Loucy (cell line): Measurements from ENCODE around the gene ANAPC10.
A peak's percentile ranks its signal among the peaks of the same experiment; 100 is the strongest.

ENCODE experiments used
- H2AFZ ChIP-seq: fragments of 200-600 bp; sonication (generic); 2 replicates; pipeline ENCODE4 v1.6.0; 2016; ENCODE audit warnings: antibody characterized with exemption, mild to moderate bottlenecking, low read length, moderate library complexity
- H3F3A ChIP-seq: fragments of 200-600 bp; 2 replicates; pipeline ENCODE4 v1.6.0; 2016; ENCODE audit warnings: antibody characterized with exemption, low read depth, mild to moderate bottlenecking
- H3K27me3 ChIP-seq: fragments of 200-600 bp; sonication (generic); 2 replicates; pipeline ENCODE4 v1.6.1; 2014; ENCODE audit warnings: low read length, mild to moderate bottlenecking; ENCODE audit not compliant: insufficient read depth, poor library complexity, severe bottlenecking
- H3K36me3 ChIP-seq: fragments of 200-600 bp; sonication (generic); 2 replicates; pipeline ENCODE4 v1.6.1; 2016; ENCODE audit warnings: low read length; ENCODE audit not compliant: insufficient read depth
- H3K4me1 ChIP-seq: fragments of 200-600 bp; sonication (generic); 2 replicates; pipeline ENCODE4 v1.5.1; 2014; ENCODE audit warnings: low read length, mild to moderate bottlenecking; ENCODE audit not compliant: insufficient read depth, poor library complexity, severe bottlenecking
- H3K4me2 ChIP-seq: fragments of 200-600 bp; sonication (generic); 2 replicates; pipeline ENCODE4 v1.6.0; 2014; ENCODE audit warnings: antibody characterized with exemption, low read length, low read depth, mild to moderate bottlenecking; ENCODE audit not compliant: poor library complexity, severe bottlenecking
- H3K4me3 ChIP-seq: fragments of 200-600 bp; sonication (generic); 2 replicates; pipeline ENCODE4 v1.5.1; 2014; ENCODE audit warnings: low read length, mild to moderate bottlenecking, mixed read lengths; ENCODE audit not compliant: poor library complexity, severe bottlenecking
- H3K79me2 ChIP-seq: fragments of 200-600 bp; sonication (generic); 2 replicates; pipeline ENCODE4 v1.6.1; 2014; ENCODE audit warnings: low read length; ENCODE audit not compliant: insufficient read depth
- H3K9ac ChIP-seq: fragments of 200-600 bp; sonication (generic); 2 replicates; pipeline ENCODE4 v1.6.0; 2014; ENCODE audit warnings: mild to moderate bottlenecking, low read depth, low read length, moderate library complexity; ENCODE audit not compliant: poor library complexity, severe bottlenecking
- H3K9me2 ChIP-seq: fragments of 200-600 bp; sonication (generic); replicated peaks from 2 replicates; pipeline ENCODE4 v1.6.1; 2016; ENCODE audit warnings: low read depth, low read length, mixed read lengths
- H3K9me3 ChIP-seq: fragments of 200-600 bp; sonication (generic); 2 replicates; pipeline ENCODE4 v1.6.1; 2014; ENCODE audit warnings: mild to moderate bottlenecking, antibody characterized with exemption, low read length, low read depth; ENCODE audit not compliant: insufficient read depth
- H4K20me1 ChIP-seq: fragments of 200-600 bp; sonication (generic); 2 replicates; pipeline ENCODE4 v1.6.0; 2014; ENCODE audit warnings: antibody characterized with exemption, low read length, mild to moderate bottlenecking; ENCODE audit not compliant: insufficient read depth, poor library complexity, severe bottlenecking
- EZH2phosphoT487 ChIP-seq: fragments of 200-600 bp; IDR thresholded peaks from 2 replicates; pipeline ENCODE4 v1.6.1; 2018; ENCODE audit warnings: antibody characterized with exemption, mild to moderate bottlenecking, moderate library complexity, borderline replicate concordance
- TF ChIP-seq, protein P1 (sequence below): fragments of 200-600 bp; sonication (generic); conservative IDR thresholded peaks from 2 replicates; pipeline ENCODE4 v1.5.1; 2014; ENCODE audit warnings: mild to moderate bottlenecking, antibody characterized with exemption, low read length

The ANAPC10 gene

DNA sequence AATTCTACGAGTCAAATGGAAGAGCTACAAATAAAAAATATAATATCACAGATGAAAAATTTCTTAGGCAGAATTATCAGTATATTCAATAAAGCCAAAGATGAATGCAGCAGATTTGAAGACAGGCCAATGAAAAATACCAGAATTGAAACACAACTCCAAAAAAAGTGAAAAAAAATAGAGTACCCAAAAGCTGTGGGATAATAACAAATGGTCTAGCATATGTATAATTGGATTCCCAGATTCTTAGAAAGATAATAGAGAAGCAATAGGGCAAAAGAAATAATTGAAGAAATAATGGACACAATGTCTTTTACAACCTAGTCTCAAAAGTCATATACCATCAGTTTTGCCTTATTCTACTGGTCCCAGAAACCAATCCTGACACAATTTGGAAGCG, 4.4 kb downstream of the ANAPC10 start:
- Histone ChIP-seq H4K20me1 (peaks cover 18% of the 10 kb centered on the region), H2AFZ (no peak overlapping the region), H3F3A (no peaks in the 10 kb centered on the region), H3K4me3 (peak overlapping the region; percentile 47), H3K9ac (no peak overlapping the region), H3K9me2 (no peaks in the 10 kb centered on the region), H3K4me2 (peak overlapping the region; percentile 60), H3K79me2 (peaks cover 79% of the 10 kb centered on the region), H3K4me1 (peaks cover 35% of the 10 kb centered on the region), H3K9me3 (no peaks in the 10 kb centered on the region), H3K36me3 (peaks cover 7% of the 10 kb centered on the region; the same call in 1 of the 2 replicates), H3K27me3 (no peaks in the 10 kb centered on the region)
- no peak for TF ChIP-seq EZH2phosphoT487
- TF ChIP-seq, protein P1, sequence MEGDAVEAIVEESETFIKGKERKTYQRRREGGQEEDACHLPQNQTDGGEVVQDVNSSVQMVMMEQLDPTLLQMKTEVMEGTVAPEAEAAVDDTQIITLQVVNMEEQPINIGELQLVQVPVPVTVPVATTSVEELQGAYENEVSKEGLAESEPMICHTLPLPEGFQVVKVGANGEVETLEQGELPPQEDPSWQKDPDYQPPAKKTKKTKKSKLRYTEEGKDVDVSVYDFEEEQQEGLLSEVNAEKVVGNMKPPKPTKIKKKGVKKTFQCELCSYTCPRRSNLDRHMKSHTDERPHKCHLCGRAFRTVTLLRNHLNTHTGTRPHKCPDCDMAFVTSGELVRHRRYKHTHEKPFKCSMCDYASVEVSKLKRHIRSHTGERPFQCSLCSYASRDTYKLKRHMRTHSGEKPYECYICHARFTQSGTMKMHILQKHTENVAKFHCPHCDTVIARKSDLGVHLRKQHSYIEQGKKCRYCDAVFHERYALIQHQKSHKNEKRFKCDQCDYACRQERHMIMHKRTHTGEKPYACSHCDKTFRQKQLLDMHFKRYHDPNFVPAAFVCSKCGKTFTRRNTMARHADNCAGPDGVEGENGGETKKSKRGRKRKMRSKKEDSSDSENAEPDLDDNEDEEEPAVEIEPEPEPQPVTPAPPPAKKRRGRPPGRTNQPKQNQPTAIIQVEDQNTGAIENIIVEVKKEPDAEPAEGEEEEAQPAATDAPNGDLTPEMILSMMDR = no peak

DNA sequence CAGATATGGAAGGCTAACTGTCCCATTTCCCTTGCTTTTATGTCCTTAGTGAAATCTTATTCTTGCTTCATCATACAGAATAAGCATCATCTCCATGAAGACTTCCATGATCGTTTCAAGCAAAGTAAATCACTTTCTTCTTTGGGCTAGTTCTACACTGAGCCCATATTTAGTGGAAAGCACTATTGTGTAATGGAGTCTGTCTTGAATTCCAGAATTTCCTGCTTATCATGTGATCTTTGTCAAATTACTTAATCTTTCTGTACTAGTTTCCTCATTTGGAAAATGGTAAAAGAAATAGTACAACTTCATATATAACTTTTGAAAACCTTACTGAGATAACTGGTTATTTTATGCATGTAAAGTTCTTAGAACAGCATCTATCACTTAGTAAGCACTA, 7.6 kb downstream of the ANAPC10 start:
- H3K27me3 ChIP-seq = no peaks in the 10 kb centered on the region
- no peak overlapping the region for H3K4me2 ChIP-seq
- TF ChIP-seq, protein P1 = no peak
- no peak for TF ChIP-seq EZH2phosphoT487
- H3F3A ChIP-seq = no peaks in the 10 kb centered on the region
- peaks cover 65% of the 10 kb centered on the region for H3K79me2 ChIP-seq
- peaks cover 12% of the 10 kb centered on the region; the same call in 1 of the 2 replicates for H3K36me3 ChIP-seq
- no peaks in the 10 kb centered on the region for H3K9me3 ChIP-seq
- no peak overlapping the region for H3K4me3 ChIP-seq
- no peak overlapping the region for H2AFZ ChIP-seq
- no peaks in the 10 kb centered on the region for H3K9me2 ChIP-seq
- H4K20me1 ChIP-seq = peaks cover 15% of the 10 kb centered on the region
- no peak overlapping the region for H3K9ac ChIP-seq
- peaks cover 24% of the 10 kb centered on the region for H3K4me1 ChIP-seq

DNA sequence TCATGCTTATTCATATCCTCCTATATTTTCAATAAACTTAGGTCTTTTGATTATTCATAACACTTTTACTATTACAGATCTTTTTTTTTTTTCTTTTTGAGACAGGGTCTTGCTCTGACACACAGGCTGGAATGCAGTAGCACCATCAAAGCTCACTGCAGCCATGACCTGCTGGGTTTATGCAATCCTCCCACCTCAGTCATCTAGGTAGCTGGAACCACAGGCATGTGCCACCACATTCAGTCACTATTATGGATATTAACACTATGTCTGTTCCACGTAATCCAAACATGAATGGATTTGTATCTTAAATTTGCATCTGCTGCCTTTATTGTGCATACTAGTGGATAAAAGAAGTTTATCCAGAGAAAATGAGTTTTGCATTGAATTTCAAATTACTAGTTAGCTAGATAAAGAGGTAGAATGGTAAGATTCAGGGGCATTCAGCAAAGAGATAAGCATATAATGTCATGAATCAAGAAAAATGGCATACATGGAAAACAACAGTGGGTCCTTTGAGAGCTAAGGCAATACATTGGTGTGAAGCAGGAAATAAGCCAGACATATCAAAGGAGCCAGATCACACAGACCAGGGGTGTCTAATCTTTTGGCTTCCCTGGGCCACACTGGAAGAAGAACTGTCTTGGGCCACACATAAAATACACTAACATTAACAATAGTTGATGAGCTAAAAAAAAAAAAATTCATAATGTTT, 13.9 kb downstream of the ANAPC10 start:
- Histone ChIP-seq H3K4me3 (no peak overlapping the region), H2AFZ (no peak overlapping the region), H4K20me1 (no peaks in the 10 kb centered on the region), H3K9me3 (no peaks in the 10 kb centered on the region), H3K4me1 (peaks cover 11% of the 10 kb centered on the region), H3K9me2 (no peaks in the 10 kb centered on the region), H3K4me2 (no peak overlapping the region), H3F3A (no peaks in the 10 kb centered on the region), H3K79me2 (peaks cover 39% of the 10 kb centered on the region), H3K9ac (no peak overlapping the region), H3K36me3 (peaks cover 19% of the 10 kb centered on the region), H3K27me3 (no peaks in the 10 kb centered on the region)
- TF ChIP-seq, protein P1 = no peak
- no peak for TF ChIP-seq EZH2phosphoT487
